ENCODE measurements around the gene LIF. TPM values are rescaled to one million over a fixed set of nuclear protein-coding genes. Genes with fewer than 3 reads are reported as not detected.

LIF gene
- total RNA-seq, 4 donors from 2014 or later: 0.30 to 0.84 (median 0.72) TPM

DNA sequence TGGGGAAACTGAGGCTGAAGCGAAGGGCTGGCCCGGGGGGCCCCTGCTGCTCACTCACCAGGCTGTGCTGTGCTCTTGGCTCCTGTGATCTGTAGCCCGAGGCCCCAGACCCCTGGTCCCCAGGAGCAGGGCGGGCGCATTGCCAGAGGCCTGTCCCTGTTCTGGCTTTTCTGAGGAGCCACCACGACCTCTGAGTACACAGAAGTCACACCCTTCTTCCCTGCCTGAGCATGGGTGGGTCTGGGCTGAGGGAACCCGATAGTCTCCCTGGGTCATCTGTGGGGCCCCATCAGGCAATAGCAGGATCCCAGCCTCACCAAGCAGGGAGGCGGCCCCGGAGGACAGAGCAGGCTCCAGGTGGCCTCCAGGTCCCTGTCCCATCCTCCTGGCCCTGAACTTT is 37.6 kb upstream of the LIF start:
- Histone ChIP-seq H3K27me3 (no peaks in the 10 kb centered on the region), H3K4me1 (peaks cover 0 to 40% (median 2%) of the 10 kb centered on the region in 4 donors), H3K27ac (no peak overlapping the region), H3K4me3 (no peak overlapping the region), H3K36me3 (peaks cover 0 to 49% (median 0%) of the 10 kb centered on the region in 3 donors), H3K9me3 (no peaks in the 10 kb centered on the region)
- WGBS, 2 donors: 77 to 78% methylated on average over 3 to 9 of the region's 9 CpGs
- TF ChIP-seq POLR2A (IDR thresholded peaks at IDR 0.05) (no peak), EP300 (IDR thresholded peaks at IDR 0.05) (no peak)
- TF ChIP-seq, protein P1, sequence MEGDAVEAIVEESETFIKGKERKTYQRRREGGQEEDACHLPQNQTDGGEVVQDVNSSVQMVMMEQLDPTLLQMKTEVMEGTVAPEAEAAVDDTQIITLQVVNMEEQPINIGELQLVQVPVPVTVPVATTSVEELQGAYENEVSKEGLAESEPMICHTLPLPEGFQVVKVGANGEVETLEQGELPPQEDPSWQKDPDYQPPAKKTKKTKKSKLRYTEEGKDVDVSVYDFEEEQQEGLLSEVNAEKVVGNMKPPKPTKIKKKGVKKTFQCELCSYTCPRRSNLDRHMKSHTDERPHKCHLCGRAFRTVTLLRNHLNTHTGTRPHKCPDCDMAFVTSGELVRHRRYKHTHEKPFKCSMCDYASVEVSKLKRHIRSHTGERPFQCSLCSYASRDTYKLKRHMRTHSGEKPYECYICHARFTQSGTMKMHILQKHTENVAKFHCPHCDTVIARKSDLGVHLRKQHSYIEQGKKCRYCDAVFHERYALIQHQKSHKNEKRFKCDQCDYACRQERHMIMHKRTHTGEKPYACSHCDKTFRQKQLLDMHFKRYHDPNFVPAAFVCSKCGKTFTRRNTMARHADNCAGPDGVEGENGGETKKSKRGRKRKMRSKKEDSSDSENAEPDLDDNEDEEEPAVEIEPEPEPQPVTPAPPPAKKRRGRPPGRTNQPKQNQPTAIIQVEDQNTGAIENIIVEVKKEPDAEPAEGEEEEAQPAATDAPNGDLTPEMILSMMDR (IDR thresholded peaks at IDR 0.05): no peak
- DNase-seq (ENCODE audit: low spot score in 2 of 2): no peak

DNA sequence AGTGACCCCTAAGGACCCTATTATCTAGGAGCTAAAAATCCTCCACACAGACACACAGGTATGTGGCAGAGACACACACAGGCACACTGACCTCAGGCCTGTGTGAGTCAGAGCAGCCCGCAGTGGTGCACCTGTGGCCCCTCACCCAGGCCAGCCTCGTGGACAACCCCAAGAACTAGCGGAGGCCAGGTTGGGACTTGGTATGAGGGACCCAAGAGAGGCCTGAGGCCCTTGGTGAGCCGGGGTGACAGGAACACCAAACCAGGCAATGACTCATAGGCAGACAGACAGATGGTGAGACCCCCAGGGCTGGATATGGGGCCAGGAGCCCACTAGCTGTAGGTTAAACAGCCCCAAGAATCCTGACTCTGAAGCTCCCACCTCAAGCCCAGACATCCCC is 36.8 kb upstream of the LIF start:
- H3K27me3 ChIP-seq: no peaks in the 10 kb centered on the region
- no peak overlapping the region for H3K4me3 ChIP-seq
- TF ChIP-seq EP300 (IDR thresholded peaks at IDR 0.05) (no peak), POLR2A (IDR thresholded peaks at IDR 0.05) (no peak)
- TF ChIP-seq, protein P1 (IDR thresholded peaks at IDR 0.05): no peak
- peaks cover 0 to 49% (median 0%) of the 10 kb centered on the region in 3 donors for H3K36me3 ChIP-seq
- peaks cover 0 to 43% (median 2%) of the 10 kb centered on the region in 4 donors for H3K4me1 ChIP-seq
- no peaks in the 10 kb centered on the region for H3K9me3 ChIP-seq
- no peak for DNase-seq (ENCODE audit: low spot score in 2 of 2)
- WGBS, 2 donors: 74% methylated on average over 3 of the region's 4 CpGs; no CpG with 5 or more reads in 1 of the 2 donors
- H3K27ac ChIP-seq: no peak overlapping the region

DNA sequence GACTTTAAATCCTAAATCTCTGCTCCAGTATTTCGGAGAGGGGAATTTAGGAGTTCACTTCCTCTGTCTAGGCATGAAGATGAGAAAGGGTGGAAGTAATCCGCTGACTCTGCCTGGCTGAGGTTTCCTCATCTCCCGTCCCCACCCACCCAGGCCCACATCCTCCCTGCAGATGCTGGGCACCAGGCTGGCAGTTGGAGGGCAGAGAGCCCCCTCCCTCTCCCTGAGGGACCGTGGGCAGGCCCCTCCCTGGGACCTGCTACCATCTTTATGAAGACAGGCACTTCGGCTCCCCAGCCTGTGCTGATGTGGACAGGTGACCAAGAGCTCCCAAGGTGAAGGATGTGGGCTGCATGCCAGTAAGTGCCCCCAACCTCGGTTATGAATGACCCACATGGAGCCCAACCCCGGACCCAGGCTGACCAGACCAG is 36.1 kb upstream of the LIF start:
- TF ChIP-seq, protein P1 (IDR thresholded peaks at IDR 0.05): no peak
- TF ChIP-seq POLR2A (IDR thresholded peaks at IDR 0.05) (no peak), EP300 (IDR thresholded peaks at IDR 0.05) (no peak)
- no peaks in the 10 kb centered on the region for H3K27me3 ChIP-seq
- H3K4me1 ChIP-seq: peaks cover 0 to 43% (median 8%) of the 10 kb centered on the region in 4 donors
- H3K27ac ChIP-seq: no peak overlapping the region
- no peak for DNase-seq (ENCODE audit: low spot score in 2 of 2)
- WGBS, 2 donors: 68 to 69% methylated on average over 6 to 7 of the region's 7 CpGs
- H3K36me3 ChIP-seq: peaks cover 0 to 49% (median 0%) of the 10 kb centered on the region in 3 donors
- H3K4me3 ChIP-seq: no peak overlapping the region
- H3K9me3 ChIP-seq: no peaks in the 10 kb centered on the region

DNA sequence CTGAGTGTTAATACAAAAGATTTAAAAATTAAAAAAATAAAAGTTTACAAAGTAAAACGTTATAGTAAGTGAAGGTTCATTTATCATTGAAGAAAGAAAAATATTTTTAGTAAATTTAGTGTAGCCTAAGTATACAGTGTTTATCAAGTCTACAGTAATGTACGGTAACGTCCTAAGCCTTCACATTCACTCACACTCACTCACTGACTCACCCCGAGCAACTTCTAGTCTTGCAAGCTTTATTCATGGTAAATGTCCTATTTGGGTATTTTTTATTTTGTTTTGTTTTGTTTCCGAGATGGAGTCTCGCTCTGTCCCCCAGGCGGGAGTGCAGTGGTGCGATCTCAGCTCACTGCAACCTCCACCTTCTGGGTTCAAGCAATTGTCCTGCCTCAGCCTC is 33.9 kb upstream of the LIF start:
- WGBS, 2 donors: 75 to 78% methylated on average over 8 of the region's 8 CpGs
- TF ChIP-seq, protein P1 (IDR thresholded peaks at IDR 0.05): no peak
- no peak for TF ChIP-seq POLR2A (IDR thresholded peaks at IDR 0.05)
- TF ChIP-seq EP300 (IDR thresholded peaks at IDR 0.05): no peak
- Histone ChIP-seq H3K9me3 (no peaks in the 10 kb centered on the region), H3K36me3 (peaks cover 0 to 34% (median 0%) of the 10 kb centered on the region in 3 donors), H3K4me3 (no peak overlapping the region), H3K27ac (no peak overlapping the region), H3K4me1 (peaks cover 0 to 37% (median 9%) of the 10 kb centered on the region in 4 donors), H3K27me3 (no peaks in the 10 kb centered on the region)
- DNase-seq (ENCODE audit: low spot score in 2 of 2): no peak

DNA sequence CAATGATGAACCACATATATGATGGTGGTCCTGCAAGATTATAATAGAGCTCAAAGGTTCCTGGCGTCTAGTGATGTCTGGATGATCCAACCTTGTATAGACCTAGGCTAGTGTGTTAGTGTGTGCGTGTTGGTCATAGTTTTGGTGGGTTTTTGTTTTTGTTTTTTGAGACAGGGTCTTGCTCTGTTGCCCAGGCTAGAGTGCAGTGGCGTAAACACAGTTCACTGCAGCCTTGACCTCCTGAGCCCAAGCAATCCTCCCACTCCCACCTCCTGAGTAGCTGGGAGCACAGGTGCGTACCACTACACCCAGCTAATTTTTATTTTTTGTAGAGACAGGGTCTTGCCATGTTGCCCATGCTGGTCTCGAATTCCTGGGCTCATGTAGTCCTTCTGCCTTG is 33.4 kb upstream of the LIF start:
- peaks cover 0 to 37% (median 9%) of the 10 kb centered on the region in 4 donors for H3K4me1 ChIP-seq
- TF ChIP-seq EP300 (IDR thresholded peaks at IDR 0.05) (no peak), POLR2A (IDR thresholded peaks at IDR 0.05) (no peak)
- TF ChIP-seq, protein P1 (IDR thresholded peaks at IDR 0.05): no peak
- H3K4me3 ChIP-seq: no peak overlapping the region
- no peaks in the 10 kb centered on the region for H3K27me3 ChIP-seq
- H3K9me3 ChIP-seq: no peaks in the 10 kb centered on the region
- H3K36me3 ChIP-seq: peaks cover 0 to 28% (median 0%) of the 10 kb centered on the region in 3 donors
- no peak overlapping the region for H3K27ac ChIP-seq
- DNase-seq (ENCODE audit: low spot score in 2 of 2): no peak
- WGBS, 2 donors: 88 to 91% methylated on average over 5 of the region's 5 CpGs

All from tibial nerve (tissue), 4 donors.